ENCODE data around the gene THADA. TPM values are rescaled to one million over a fixed set of nuclear protein-coding genes. Genes with fewer than 3 reads are reported as not detected.

Gene THADA
- total RNA-seq, 1 donor, result 39.4 TPM

GRCh38 chr2:43518181-43518580 lies 77.7 kb downstream of the THADA start:
- H3K4me1 ChIP-seq (ENCODE audit: insufficient read depth, low read length), result peaks cover 33% of the 10 kb centered on the region
- H3K27me3 ChIP-seq (ENCODE audit: insufficient read depth, low read length), result no peaks in the 10 kb centered on the region
- H3K79me2 ChIP-seq (ENCODE audit: insufficient read depth, low read length), result peaks cover 8% of the 10 kb centered on the region
- no peak overlapping the region for H2AFZ ChIP-seq (ENCODE audit: low read length)
- no peaks in the 10 kb centered on the region for H4K20me1 ChIP-seq (ENCODE audit: insufficient read depth, low read length)
- H3K4me3 ChIP-seq (ENCODE audit: insufficient read depth, low read length), result no peak overlapping the region
- TF ChIP-seq CTCF (IDR thresholded peaks at IDR 0.05; ENCODE audit: extremely low read depth, low read depth, low read length), result no peak
- H3K9me3 ChIP-seq (ENCODE audit: low read depth, low read length), result no peaks in the 10 kb centered on the region
- peak overlapping the region; percentile 94 for H3K27ac ChIP-seq (ENCODE audit: low read depth, low read length)
- DNase-seq (ENCODE audit: insufficient read length, low spot score, missing footprints), result no peak
- no peaks in the 10 kb centered on the region for H3K36me3 ChIP-seq (ENCODE audit: insufficient read depth, low read length)
- peak overlapping the region; percentile 31 for H3K4me2 ChIP-seq (ENCODE audit: insufficient read depth, low read length)

GRCh38 chr2:43515807-43516497 lies 79.9 kb downstream of the THADA start:
- TF ChIP-seq CTCF (IDR thresholded peaks at IDR 0.05; ENCODE audit: extremely low read depth, low read depth, low read length), result no peak
- no peak for DNase-seq (ENCODE audit: insufficient read length, low spot score, missing footprints)

GRCh38 chr2:43515248-43515647 lies 80.6 kb downstream of the THADA start:
- no peak overlapping the region for H3K4me3 ChIP-seq (ENCODE audit: insufficient read depth, low read length)
- no peak overlapping the region for H3K4me2 ChIP-seq (ENCODE audit: insufficient read depth, low read length)
- peaks cover 30% of the 10 kb centered on the region for H3K4me1 ChIP-seq (ENCODE audit: insufficient read depth, low read length)
- peaks cover 8% of the 10 kb centered on the region for H3K79me2 ChIP-seq (ENCODE audit: insufficient read depth, low read length)
- DNase-seq (ENCODE audit: insufficient read length, low spot score, missing footprints), result no peak
- peaks cover 9% of the 10 kb centered on the region for H3K36me3 ChIP-seq (ENCODE audit: insufficient read depth, low read length)
- H2AFZ ChIP-seq (ENCODE audit: low read length), result no peak overlapping the region
- no peak overlapping the region for H3K27ac ChIP-seq (ENCODE audit: low read depth, low read length)
- no peaks in the 10 kb centered on the region for H3K9me3 ChIP-seq (ENCODE audit: low read depth, low read length)
- H4K20me1 ChIP-seq (ENCODE audit: insufficient read depth, low read length), result no peaks in the 10 kb centered on the region
- H3K27me3 ChIP-seq (ENCODE audit: insufficient read depth, low read length), result no peaks in the 10 kb centered on the region
- TF ChIP-seq CTCF (IDR thresholded peaks at IDR 0.05; ENCODE audit: extremely low read depth, low read depth, low read length), result no peak

More at GRCh38 chr2:43515807-43516497, 79.9 kb downstream of the THADA start:
- no peak overlapping the region for H3K4me3 ChIP-seq (ENCODE audit: insufficient read depth, low read length)
- H3K27ac ChIP-seq (ENCODE audit: low read depth, low read length), result no peak overlapping the region
- H3K27me3 ChIP-seq (ENCODE audit: insufficient read depth, low read length), result no peaks in the 10 kb centered on the region
- H2AFZ ChIP-seq (ENCODE audit: low read length), result no peak overlapping the region
- no peaks in the 10 kb centered on the region for H4K20me1 ChIP-seq (ENCODE audit: insufficient read depth, low read length)
- peaks cover 9% of the 10 kb centered on the region for H3K36me3 ChIP-seq (ENCODE audit: insufficient read depth, low read length)
- peaks cover 34% of the 10 kb centered on the region for H3K4me1 ChIP-seq (ENCODE audit: insufficient read depth, low read length)
- H3K79me2 ChIP-seq (ENCODE audit: insufficient read depth, low read length), result peaks cover 8% of the 10 kb centered on the region
- no peak overlapping the region for H3K4me2 ChIP-seq (ENCODE audit: insufficient read depth, low read length)
- H3K9me3 ChIP-seq (ENCODE audit: low read depth, low read length), result no peaks in the 10 kb centered on the region

GRCh38 chr2:43513796-43514195 lies 82.0 kb downstream of the THADA start:
- Histone ChIP-seq H3K36me3 (ENCODE audit: insufficient read depth, low read length) (peaks cover 9% of the 10 kb centered on the region), H2AFZ (ENCODE audit: low read length) (no peak overlapping the region), H3K4me3 (ENCODE audit: insufficient read depth, low read length) (no peak overlapping the region), H3K27me3 (ENCODE audit: insufficient read depth, low read length) (no peaks in the 10 kb centered on the region), H3K4me1 (ENCODE audit: insufficient read depth, low read length) (peaks cover 18% of the 10 kb centered on the region), H4K20me1 (ENCODE audit: insufficient read depth, low read length) (no peaks in the 10 kb centered on the region), H3K27ac (ENCODE audit: low read depth, low read length) (peak overlapping the region; percentile 34), H3K9me3 (ENCODE audit: low read depth, low read length) (no peaks in the 10 kb centered on the region), H3K79me2 (ENCODE audit: insufficient read depth, low read length) (peaks cover 8% of the 10 kb centered on the region), H3K4me2 (ENCODE audit: insufficient read depth, low read length) (no peak overlapping the region)
- DNase-seq (ENCODE audit: insufficient read length, low spot score, missing footprints), result no peak
- no peak for TF ChIP-seq CTCF (IDR thresholded peaks at IDR 0.05; ENCODE audit: extremely low read depth, low read depth, low read length)

All from osteoblast (primary cell).